HuH-7 (cell line): ENCODE results near the gene RGS11.
A peak's percentile ranks its signal among the peaks of the same experiment; 100 is the strongest.
"Not testable (repeated sequence)": the region's sequence is repeated elsewhere in the genome, so short reads cannot be mapped to it uniquely, and the experiment has no call there.

Source experiments
- DNase-seq: peaks from one replicate; pipeline ENCODE4 v3.0.0; 2011; ENCODE audit warnings: low spot score

Gene RGS11

GRCh38 chr16:280552-280951 is 4.8 kb upstream of the RGS11 start, which contains the start of gene ARHGDIG:
TSS of gene ARHGDIG (plus strand) at chr16:280591. CDS start at chr16:280681, 90 bp downstream.
- no peak for DNase-seq

DNA sequence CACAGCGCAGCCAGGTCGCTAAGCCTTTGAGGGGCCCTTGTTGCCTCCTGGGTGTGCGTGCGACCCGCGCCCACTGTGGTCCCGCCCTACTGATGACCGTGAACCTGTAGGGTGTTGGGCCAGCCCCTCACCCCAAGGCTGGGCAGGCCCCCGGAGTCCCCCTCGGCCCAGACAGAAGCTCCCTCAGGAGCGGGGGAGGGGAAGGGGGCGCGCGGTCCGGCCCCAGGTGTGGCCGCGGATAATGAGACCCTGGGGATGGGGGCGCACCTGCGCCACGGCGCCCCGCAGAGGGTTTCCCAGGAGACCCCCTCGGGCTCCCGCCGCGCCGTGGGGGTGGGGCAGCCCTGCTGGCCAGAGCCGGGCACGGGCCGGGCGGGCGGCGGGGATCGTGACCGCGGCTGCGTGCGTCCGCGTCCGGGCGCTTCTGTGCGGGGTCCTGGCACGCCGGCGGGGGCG is 4.3 kb upstream of the RGS11 start:
- no peak for DNase-seq

DNA sequence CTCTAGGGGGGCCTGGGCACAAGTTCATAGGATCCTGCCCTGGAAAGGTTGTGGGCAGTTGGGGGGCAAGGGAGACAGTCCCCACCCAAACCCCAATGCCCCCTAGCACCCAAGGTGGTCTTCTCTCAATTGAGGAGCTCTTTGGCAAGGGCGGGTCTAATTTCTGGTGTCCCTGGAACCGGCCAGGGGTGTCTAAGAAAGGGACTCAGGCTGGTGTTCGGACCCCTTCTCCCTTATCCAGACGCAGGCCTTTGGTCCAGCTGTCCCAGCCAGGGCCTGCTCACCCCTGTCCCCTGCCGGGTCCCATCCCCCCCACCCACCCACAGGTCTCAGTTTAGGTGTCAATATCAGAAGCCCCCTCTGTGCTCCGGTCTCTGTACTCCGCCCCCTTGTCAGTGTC is 3.8 kb upstream of the RGS11 start:
- DNase-seq = no peak

GRCh38 chr16:278863-279366 is 3.2 kb upstream of the RGS11 start:
- DNase-seq = peak; percentile 49

GRCh38 chr16:276426-277077 is 808 bp upstream of the RGS11 start:
- DNase-seq = no peak

- DNase-seq = no peak
These were observed 603 bp downstream of the RGS11 start for GRCh38 chr16:275041-275641.

DNA sequence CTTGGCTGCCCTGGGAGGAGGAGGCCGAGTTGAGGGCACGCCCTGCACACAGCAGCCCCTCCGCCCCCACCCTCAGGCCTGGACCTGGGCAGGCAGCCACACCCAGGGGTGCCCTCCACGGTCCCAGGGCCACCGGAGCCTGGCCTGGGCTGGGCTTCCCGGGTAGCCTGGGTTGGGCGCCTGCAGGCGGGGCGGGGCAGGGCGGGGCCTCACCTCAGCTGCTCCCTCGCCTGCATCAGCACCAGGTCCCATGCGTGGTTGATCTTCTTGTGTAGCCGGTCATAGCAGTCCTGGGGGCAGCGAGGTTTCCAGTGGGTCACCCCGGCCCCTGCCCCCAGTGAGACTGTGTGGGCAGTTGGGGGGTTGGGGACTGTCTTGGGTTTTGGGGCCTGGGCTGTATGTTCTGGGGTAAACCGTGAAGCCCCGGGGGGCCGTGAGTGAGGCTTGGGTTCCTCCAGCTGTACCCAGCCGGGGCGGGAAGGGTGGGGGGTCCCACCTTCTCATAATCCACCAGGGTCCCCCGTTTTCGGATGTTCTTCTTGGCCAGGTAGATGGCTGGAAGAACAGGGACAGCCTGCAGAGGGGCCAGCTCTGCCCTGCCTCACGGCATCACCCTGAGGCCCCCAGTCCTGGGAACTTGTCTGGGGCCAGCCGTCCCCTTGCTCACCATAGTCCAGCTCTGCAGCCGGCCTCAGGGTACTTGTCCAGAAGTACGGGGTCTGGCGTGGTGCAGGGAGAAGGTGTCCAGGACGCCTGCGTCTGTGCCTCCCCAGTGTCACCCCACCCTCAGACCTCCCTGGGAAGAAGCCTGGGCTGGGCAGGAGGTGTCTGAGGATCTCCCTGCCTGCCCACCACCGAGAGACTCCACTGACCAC is 2.0 kb downstream of the RGS11 start:
- no peak for DNase-seq

DNA sequence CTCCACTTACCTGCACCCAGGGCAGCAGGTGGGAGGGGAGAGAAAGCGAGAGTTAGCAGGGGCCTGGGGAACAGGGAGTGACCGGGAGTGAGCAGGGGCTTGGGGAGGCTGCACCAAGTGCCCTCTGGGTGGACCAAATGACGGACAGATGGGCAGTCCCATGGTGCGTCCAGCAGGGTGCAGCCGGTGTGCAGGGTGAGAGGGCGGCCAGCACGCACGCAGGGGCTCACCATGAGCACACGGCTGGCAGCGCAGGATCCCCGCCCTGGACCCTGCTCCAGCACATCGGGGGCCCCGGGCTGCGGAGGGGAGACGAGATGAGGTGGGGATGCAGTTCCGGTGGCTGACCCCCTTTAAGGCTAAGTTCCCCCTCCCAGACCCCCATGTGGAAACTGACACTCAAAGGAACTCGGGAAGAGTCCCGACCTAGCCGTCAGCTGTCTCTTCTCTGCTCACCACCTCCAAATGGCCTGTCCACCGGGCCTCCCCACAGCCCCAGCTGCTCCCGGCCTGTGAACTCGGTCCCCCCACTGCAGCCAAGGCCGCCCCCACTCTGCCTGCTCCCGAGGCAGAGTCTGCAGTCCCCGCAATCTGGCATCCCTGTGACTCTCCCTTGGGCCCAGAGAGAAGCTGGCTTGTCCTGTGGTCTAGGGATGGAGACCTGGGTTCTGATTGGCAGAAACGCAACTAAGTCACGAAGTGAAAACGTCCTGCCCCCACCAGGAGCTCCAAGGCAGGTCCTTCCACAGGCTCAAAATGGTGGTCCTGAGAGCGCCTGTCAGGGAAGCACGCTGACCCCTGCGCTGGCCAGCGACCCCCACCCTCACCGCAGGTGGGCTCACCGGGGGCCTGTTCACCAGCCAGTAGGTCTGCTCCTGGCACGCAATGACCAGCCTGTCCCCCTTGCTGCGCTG is 2.9 kb downstream of the RGS11 start:
- DNase-seq = no peak

GRCh38 chr16:270381-271255 is 5.1 kb downstream of the RGS11 start:
- no peak for DNase-seq

- no peak for DNase-seq
These were observed 6.5 kb downstream of the RGS11 start for GRCh38 chr16:269061-269796.

- DNase-seq = no peak
These were observed 7.3 kb downstream of the RGS11 start for GRCh38 chr16:268141-269053.

DNA sequence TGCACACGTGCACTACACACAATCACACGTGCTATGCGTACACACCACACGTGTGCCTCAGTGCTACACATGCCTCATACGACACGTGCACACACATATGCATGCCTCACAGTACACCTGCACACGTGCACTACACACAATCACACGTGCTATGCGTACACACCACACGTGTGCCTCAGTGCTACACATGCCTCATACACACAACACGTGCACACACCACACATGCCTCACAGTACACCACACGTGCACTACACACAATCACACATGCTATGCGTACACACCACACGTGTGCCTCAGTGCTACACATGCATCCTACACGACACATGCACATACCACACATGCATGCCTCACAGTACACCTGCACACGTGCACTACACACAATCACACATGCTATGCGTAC is 8.2 kb downstream of the RGS11 start:
- DNase-seq = not testable (repeated sequence)

DNA sequence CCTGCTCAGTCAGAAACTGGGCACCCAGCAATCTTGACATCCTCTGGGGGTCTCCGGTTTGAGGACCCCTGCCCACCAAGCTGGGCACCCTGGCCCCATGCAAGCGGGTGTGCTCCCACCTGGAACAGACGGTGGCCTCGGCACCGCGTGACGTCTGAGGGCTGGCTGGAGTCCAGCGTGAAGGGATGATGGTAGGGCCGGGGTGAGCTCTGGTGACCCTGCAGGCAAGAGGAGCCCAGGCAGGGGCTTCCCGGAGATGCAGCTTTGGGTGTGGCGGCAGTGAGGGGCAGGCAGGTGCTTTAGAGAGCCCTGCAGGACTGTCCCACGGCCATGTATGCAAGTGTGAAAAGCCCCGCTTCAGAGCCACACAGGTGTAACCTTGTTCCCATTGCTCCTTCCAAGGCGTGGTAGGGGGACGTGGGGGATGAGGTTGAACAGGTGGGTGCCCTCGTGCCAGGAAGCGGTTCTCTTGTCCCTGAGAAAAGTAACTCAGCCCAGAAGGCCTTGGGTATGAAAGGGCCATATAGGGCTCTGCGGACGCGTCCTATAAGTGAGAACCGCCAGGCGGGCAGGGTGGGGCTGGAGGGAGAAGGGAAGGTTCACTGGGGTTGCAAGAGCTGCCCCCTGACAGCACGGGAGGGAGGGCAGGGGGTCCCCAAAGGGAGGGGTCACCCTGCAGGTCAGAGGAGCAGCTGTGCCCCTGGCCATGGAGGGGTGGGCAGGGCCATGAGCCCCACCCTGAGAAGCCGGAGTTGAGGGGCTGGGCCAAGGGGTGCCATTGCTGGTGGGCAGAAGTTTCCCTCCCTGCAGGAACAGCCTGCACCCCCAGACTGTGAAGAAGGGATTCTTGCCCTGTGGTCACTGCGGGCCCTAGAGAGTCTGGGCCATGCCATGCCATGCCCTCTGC is 9.2 kb downstream of the RGS11 start:
- DNase-seq = no peak

DNA sequence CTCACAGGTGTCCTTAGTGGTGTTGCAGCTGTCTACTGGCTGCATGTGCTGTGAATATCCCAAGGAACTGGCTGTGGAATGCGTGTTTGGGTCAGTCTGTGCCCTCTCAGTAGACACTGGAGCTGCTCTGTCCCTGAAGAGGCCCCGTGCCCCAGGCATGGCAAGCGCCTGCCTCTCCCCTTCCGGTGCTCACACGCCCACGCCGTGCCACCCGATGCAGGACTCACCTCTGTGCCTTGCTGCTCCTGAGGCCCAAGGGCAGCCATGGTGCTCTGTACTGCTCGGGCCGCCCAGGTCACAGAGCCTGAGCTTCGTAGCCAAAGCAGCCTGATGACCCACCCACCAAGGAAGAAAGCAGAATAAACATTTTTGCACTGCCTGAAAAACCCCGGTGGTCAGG is 10.0 kb downstream of the RGS11 start:
- no peak for DNase-seq

GRCh38 chr16:265002-265529 is 10.7 kb downstream of the RGS11 start:
- no peak for DNase-seq

DNA sequence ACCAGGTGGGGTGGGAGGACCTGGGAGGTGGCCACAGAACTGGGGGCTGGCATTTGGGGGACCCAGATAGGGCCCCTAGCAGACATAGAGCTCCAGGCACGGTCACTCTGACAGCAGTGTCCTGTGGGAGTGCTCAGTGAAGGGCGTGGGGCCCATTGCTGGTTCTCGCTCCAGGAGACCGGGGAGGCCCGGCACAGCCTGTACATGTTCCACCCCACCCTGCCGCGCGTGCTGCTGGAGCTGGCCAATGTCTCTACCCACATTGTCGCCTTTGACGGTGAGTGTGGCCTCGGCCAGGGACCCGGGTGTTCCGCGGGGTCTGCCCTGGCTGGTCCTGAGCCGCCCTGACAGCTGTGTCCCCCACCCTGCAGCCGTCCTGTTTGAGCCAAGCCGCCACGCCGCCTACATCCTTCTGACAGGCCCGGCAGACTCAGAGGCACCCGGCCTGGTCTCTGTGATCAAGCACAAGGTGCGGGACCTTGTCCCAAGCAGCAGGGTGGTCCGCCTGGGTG is 11.2 kb downstream of the RGS11 start:
- DNase-seq = no peak

GRCh38 chr16:263944-264343 is 11.8 kb downstream of the RGS11 start:
- no peak for DNase-seq
